Gastrocnemius medialis (tissue), 4 donors: ENCODE measurements around the gene KRTAP16-1. TPM values are rescaled to one million over a fixed set of nuclear protein-coding genes. Genes with fewer than 3 reads are reported as not detected.
"Not testable (repeated sequence)": the region's sequence is repeated elsewhere in the genome, so short reads cannot be mapped to it uniquely, and the experiment has no call there.

ENCODE experiments used
- ATAC-seq, 2 donors: fragments of 150-250 bp; one replicate each; pipeline ENCODE4 v1.9.1; 2016
- DNase-seq, 2 donors: peaks; one replicate each; pipeline ENCODE4 v3.0.0-alpha.2; 2019
- H3K27ac ChIP-seq, 4 donors: fragments of 200-600 bp; sonication (generic); 1 replicate in 1 of 4; 2 replicates in 3 of 4; pipeline ENCODE4 v1.5.1; 2016 to 2018; ENCODE audit warnings: mild to moderate bottlenecking in 2 of 4, moderate library complexity in 1 of 4
- H3K27me3 ChIP-seq, 3 donors: fragments of 200-600 bp; sonication (generic) in 2 of 3; 1 replicate in 1 of 3; 2 replicates in 2 of 3; pipeline versions ENCODE4 v1.5.1 to v1.6.0; 2016 to 2019; ENCODE audit warnings: mild to moderate bottlenecking in 1 of 3, moderate library complexity in 1 of 3
- H3K36me3 ChIP-seq, 2 donors: fragments of 200-600 bp; sonication (generic) in 1 of 2; one replicate each; pipeline ENCODE4 v1.5.1; 2017 to 2018
- H3K4me1 ChIP-seq, 2 donors: fragments of 200-600 bp; sonication (generic) in 1 of 2; one replicate each; pipeline ENCODE4 v1.5.1; 2016 to 2017; ENCODE audit warnings: mild to moderate bottlenecking in 2 of 2
- H3K4me3 ChIP-seq, 4 donors: fragments of 200-600 bp; sonication (generic) in 3 of 4; 1 replicate in 1 of 4; 2 replicates in 3 of 4; pipeline ENCODE4 v1.5.1; 2016 to 2019; ENCODE audit warnings: mild to moderate bottlenecking in 2 of 4
- H3K9me3 ChIP-seq, 3 donors: fragments of 200-600 bp; sonication (generic) in 2 of 3; 1 replicate in 1 of 3; 2 replicates in 2 of 3; pipeline ENCODE4 v1.5.1; 2016 to 2019
- CTCF ChIP-seq, 5 experiments: fragments of 450-650 bp in 3 of 5; fragments of 200-600 bp in 2 of 5; sonication (generic) in 2 of 5; IDR thresholded peaks in 4 of 5; conservative IDR thresholded peaks in 1 of 5; 1 replicate in 4 of 5; 2 replicates in 1 of 5; pipeline ENCODE4 v1.5.1; 2016 to 2019; ENCODE audit warnings: antibody characterized with exemption in 5 of 5, mild to moderate bottlenecking in 3 of 5, moderate library complexity in 3 of 5
- POLR2A ChIP-seq, 2 donors: fragments of 450-650 bp; IDR thresholded peaks; one replicate each; pipeline ENCODE4 v1.6.1; 2017; ENCODE audit warnings: antibody characterized with exemption in 2 of 2, mild to moderate bottlenecking in 2 of 2, moderate library complexity in 2 of 2
- in situ Hi-C, 4 donors: fragments of 200-750 bp; cut with MboI; loops; one replicate each; pipeline versions ENCODE4 v1.15.0 to v1.8.0; 2017; ENCODE audit warnings: low sequenced_read_pairs in 4 of 4
- intact Hi-C: fragments of 100-400 bp; cut with DNase I; formaldehyde crosslinking; loops from one replicate; pipeline ENCODE4 v1.15.1; 2023; ENCODE audit warnings: low total_unique reads
- total RNA-seq, 4 donors: library from RNA; depleted of rRNA; stranded (reverse); fragments of >200 nt; gene quantifications; one replicate each; pipeline versions ENCODE4 v1.1.0 to v1.2.3, GENCODE V29; 2016

Gene KRTAP16-1
- total RNA-seq, 4 donors from 2014 or later: not detected

DNA sequence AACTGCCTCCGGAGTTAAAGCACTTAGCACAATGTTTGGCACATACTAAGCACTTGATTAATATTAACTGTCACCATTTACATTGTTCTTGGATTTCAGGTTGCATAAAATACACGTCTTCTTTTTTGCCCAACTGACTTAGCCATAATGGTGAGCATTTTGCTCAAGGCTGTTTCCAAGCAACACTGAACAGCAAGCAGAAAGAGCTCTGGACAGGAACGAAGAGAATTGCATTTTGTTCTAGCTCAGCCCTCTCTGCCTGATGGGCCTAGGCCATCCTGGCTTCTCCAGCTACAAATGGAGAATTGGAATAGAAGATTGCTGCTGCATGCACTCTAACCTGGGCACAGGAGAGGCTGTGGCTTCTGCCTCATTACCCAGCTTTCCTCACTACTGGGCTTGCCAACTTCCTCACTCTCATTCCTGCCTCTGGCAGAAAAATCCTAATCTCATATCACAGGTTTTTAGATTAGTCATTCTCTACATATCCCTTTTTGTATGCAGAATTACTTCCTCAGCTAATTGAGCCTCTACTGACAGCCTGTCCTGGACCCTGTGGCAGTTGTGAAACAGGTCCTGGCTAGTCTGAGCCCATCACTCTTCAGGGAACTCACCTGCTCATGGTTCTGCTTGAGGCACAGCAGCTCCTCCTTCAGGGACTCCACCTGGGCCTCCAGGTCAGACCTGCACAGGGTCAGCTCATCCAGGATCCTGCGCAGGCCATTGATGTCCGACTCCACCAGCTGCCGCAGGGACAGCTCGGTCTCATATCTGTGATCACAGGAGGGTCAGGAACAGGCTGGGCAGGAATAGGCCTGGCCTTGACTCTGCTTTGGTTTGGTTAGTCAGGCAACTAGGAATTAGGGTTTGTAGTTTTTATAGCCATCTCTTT lies 39.0 kb upstream of the KRTAP16-1 start:
- DNase-seq: no peak
- no peaks in the 10 kb centered on the region for H3K36me3 ChIP-seq
- no peak for TF ChIP-seq CTCF (IDR thresholded peaks at IDR 0.05 in 4 of 5, conservative IDR thresholded peaks at IDR 0.05 in 1 of 5)
- TF ChIP-seq POLR2A (IDR thresholded peaks at IDR 0.05): no peak
- no peak for ATAC-seq
- no peaks in the 10 kb centered on the region for H3K27me3 ChIP-seq
- H3K4me1 ChIP-seq: no peaks in the 10 kb centered on the region
- no peak overlapping the region for H3K4me3 ChIP-seq
- in situ Hi-C loops: no loop called here
- H3K9me3 ChIP-seq: no peaks in the 10 kb centered on the region
- intact Hi-C loops: no loop called here
- no peak overlapping the region for H3K27ac ChIP-seq

DNA sequence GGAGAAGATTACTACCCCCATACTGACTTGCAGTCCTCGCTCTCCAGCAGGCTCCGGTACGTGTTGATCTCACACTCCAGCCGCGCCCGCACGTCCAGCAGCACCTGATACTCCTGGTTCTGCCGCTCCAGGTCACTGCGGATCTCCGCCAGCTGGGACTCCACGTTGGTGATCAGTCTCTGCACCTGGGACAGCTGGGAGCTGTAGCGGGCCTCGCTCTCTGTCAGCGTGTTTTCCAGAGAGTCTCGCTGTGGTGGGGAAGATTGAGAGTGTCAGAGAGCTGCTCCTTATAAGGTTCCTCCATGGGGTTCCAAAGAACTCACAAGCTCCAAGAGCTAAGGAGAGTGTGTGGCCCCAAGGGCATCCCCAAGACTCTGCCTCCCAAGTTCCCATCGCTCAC lies 37.3 kb upstream of the KRTAP16-1 start:
- H3K27ac ChIP-seq, DNase-seq, H3K4me1 ChIP-seq, H3K36me3 ChIP-seq, H3K27me3 ChIP-seq, H3K9me3 ChIP-seq, H3K4me3 ChIP-seq, intact Hi-C loops, in situ Hi-C loops, ATAC-seq: not testable (repeated sequence)

DNA sequence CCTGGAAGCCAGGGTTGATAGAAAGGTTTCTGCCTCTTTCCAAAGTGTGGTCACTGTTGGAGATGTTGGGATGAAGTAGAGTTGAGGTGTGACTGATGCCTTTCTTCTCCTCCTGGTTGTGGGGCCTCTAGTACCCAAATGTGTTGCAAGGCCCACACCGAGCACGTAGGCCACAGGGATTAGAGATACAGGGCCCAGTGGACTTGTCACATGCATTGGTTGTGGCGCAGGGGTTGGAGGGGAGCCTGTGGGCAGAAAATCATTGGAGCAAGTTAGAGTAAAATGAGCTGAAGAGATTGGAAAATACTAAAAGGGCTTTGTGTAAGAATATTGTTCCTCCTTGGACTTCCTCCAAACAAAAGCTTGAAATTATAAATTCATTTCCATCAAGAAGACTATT lies 36.9 kb upstream of the KRTAP16-1 start:
- no peaks in the 10 kb centered on the region for H3K27me3 ChIP-seq
- no peaks in the 10 kb centered on the region for H3K36me3 ChIP-seq
- TF ChIP-seq POLR2A (IDR thresholded peaks at IDR 0.05): no peak
- TF ChIP-seq CTCF (IDR thresholded peaks at IDR 0.05 in 4 of 5, conservative IDR thresholded peaks at IDR 0.05 in 1 of 5): no peak
- no peaks in the 10 kb centered on the region for H3K4me1 ChIP-seq
- no peak overlapping the region for H3K27ac ChIP-seq
- no peak for ATAC-seq
- intact Hi-C loops (no loop called here), in situ Hi-C loops (no loop called here)
- DNase-seq: no peak
- H3K9me3 ChIP-seq: no peaks in the 10 kb centered on the region
- H3K4me3 ChIP-seq: no peak overlapping the region

DNA sequence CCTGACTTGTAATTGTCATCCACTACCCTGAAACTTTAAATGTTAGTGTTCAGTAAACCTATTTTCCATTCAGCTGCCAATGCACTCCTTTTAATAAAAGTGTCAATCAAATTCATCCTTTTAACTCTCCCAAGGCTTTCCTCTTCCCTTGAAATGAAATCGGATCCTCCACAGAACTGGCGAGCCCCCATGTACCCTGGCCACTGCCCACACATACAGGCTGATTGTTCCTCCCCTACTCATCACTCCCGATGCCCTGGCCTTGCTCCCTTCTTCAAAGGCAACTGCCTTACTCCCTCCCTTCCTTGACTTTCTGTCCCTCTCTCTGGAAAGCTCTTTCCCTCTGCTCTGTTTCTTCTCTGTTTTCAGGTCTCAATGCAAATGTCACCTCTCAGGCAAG lies 33.9 kb upstream of the KRTAP16-1 start:
- intact Hi-C loops: no loop called here
- DNase-seq (no peak), ATAC-seq (no peak)
- Histone ChIP-seq H3K27ac (no peak overlapping the region), H3K4me3 (no peak overlapping the region), H3K36me3 (no peaks in the 10 kb centered on the region), H3K27me3 (no peaks in the 10 kb centered on the region), H3K9me3 (no peaks in the 10 kb centered on the region), H3K4me1 (no peaks in the 10 kb centered on the region)
- in situ Hi-C loops: no loop called here
- no peak for TF ChIP-seq CTCF (IDR thresholded peaks at IDR 0.05 in 4 of 5, conservative IDR thresholded peaks at IDR 0.05 in 1 of 5)
- no peak for TF ChIP-seq POLR2A (IDR thresholded peaks at IDR 0.05)

- no peak for TF ChIP-seq CTCF (IDR thresholded peaks at IDR 0.05 in 4 of 5, conservative IDR thresholded peaks at IDR 0.05 in 1 of 5)
- TF ChIP-seq POLR2A (IDR thresholded peaks at IDR 0.05): no peak
- no peak for DNase-seq
- in situ Hi-C loops: no loop called here
- intact Hi-C loops: no loop called here
- Histone ChIP-seq H3K27me3 (no peaks in the 10 kb centered on the region), H3K27ac (no peak overlapping the region), H3K4me1 (no peaks in the 10 kb centered on the region), H3K9me3 (no peaks in the 10 kb centered on the region), H3K4me3 (no peak overlapping the region), H3K36me3 (no peaks in the 10 kb centered on the region)
- ATAC-seq: no peak
Measured at GRCh38 chr17:41340934-41341861, 32.1 kb upstream of the KRTAP16-1 start.
